HepG2 (cell line): ENCODE measurements around the gene ZBTB20. TPM values are rescaled to one million over a fixed set of nuclear protein-coding genes. Genes with fewer than 3 reads are reported as not detected.

ENCODE experiments used
- ATAC-seq: fragments of 200-7000 bp; cut with Tn5 transposase; 3 replicates; pipeline ENCODE4 v1.9.1; 2020; ENCODE audit warnings: mild to moderate bottlenecking, moderate library complexity
- BruUV-seq: library from RNA; stranded (reverse); fragments of 400-500 nt; replicated peaks from 2 replicates; lab custom pipeline; 2021; lab: Mats Ljungman, UMichigan
- CTCF ChIA-PET: fragments of 300-600 bp; formaldehyde crosslinking; extraction: SDS; loops from one replicate; lab custom pipeline; 2021; ENCODE audit warnings: low total read pairs, inconsistent platforms, low intra/inter-chr PET ratio; lab: Yijun Ruan, JAX
- POLR2A ChIA-PET: fragments of 350-600 bp; sonication (Branson Sonifier 250); formaldehyde crosslinking; loops from one replicate; lab custom pipeline; 2020; ENCODE audit warnings: antibody characterized with exemption, inconsistent platforms; lab: Yijun Ruan, JAX
- DNase-seq: peaks from one replicate; pipeline ENCODE4 v3.0.0-alpha.2; 2015; ENCODE audit warnings: low spot score
- FAIRE-seq: peaks from 3 replicates; lab custom pipeline; 2011; peaks lifted over from hg19 to GRCh38; lab: Jason Lieb, UNC
- H2AFZ ChIP-seq: one replicate; pipeline ENCODE4 v1.6.1; 2011; ENCODE audit warnings: low read length, inconsistent platforms
- H3K27ac ChIP-seq: fragments of 300-600 bp; 3 replicates; pipeline ENCODE4 v1.8.0; 2011; ENCODE audit warnings: mixed run types, mild to moderate bottlenecking, mixed read lengths, low read length, inconsistent platforms; ENCODE audit not compliant: insufficient read depth; ENCODE audit errors: extremely low read length
- H3K27me3 ChIP-seq, 2 experiments: fragments of 200-600 bp in 1 of 2; 2 replicates in 1 of 2; 3 replicates in 1 of 2; pipeline versions ENCODE4 v1.6.0 to v1.8.0; 2011; ENCODE audit warnings: low read length in 2 of 2, mild to moderate bottlenecking in 2 of 2, moderate library complexity in 2 of 2, inconsistent platforms in 1 of 2; ENCODE audit not compliant: insufficient read depth in 2 of 2, control insufficient read depth in 1 of 2
- H3K36me3 ChIP-seq, 2 experiments: fragments of 200-600 bp in 1 of 2; replicated peaks in 1 of 2; 2 replicates in 1 of 2; 3 replicates in 1 of 2; pipeline versions ENCODE4 v1.5.1 to v1.8.0; 2011; ENCODE audit warnings: low read length in 2 of 2, inconsistent platforms in 1 of 2; ENCODE audit not compliant: insufficient read depth in 2 of 2, control insufficient read depth in 1 of 2
- H3K4me1 ChIP-seq: 2 replicates; pipeline ENCODE4 v1.5.1; 2012; ENCODE audit warnings: low read length, inconsistent platforms; ENCODE audit not compliant: insufficient read depth
- H3K4me2 ChIP-seq: 2 replicates; pipeline ENCODE4 v1.6.0; 2011; ENCODE audit warnings: low read depth, low read length, inconsistent platforms
- H3K4me3 ChIP-seq, 3 experiments: fragments of 200-600 bp in 1 of 3; sonication (generic), shearing (Covaris generic) in 1 of 3; replicated peaks in 1 of 3; 2 replicates each; pipeline ENCODE4 v1.5.1; 2011 to 2016; ENCODE audit warnings: low read length in 3 of 3, inconsistent platforms in 2 of 3, low read depth in 2 of 3, mild to moderate bottlenecking in 2 of 3, control low read depth in 1 of 3, mixed read lengths in 1 of 3; ENCODE audit not compliant: insufficient read depth in 1 of 3
- H3K79me2 ChIP-seq: one replicate; pipeline ENCODE4 v1.6.1; 2011; ENCODE audit warnings: low read length, inconsistent platforms; ENCODE audit not compliant: insufficient read depth
- H3K9ac ChIP-seq: 2 replicates; pipeline ENCODE4 v1.6.0; 2011; ENCODE audit warnings: mild to moderate bottlenecking, low read depth, low read length, inconsistent platforms; ENCODE audit not compliant: insufficient read depth
- H3K9me3 ChIP-seq: 2 replicates; pipeline ENCODE4 v1.5.1; 2012; ENCODE audit warnings: mild to moderate bottlenecking, low read length
- H4K20me1 ChIP-seq: 2 replicates; pipeline ENCODE4 v1.6.0; 2011; ENCODE audit warnings: inconsistent platforms, mild to moderate bottlenecking, low read length, moderate library complexity; ENCODE audit not compliant: insufficient read depth
- CEBPB ChIP-seq: IDR thresholded peaks from 2 replicates; pipeline ENCODE4 v1.6.1; 2011; ENCODE audit warnings: low read depth, low read length, improper control_type of control experiment, borderline replicate concordance
- GLI4 ChIP-seq: sonication (generic); formaldehyde crosslinking; IDR thresholded peaks from 2 replicates; pipeline ENCODE4 v1.5.1; 2020; ENCODE audit warnings: missing genetic modification reagents, mild to moderate bottlenecking, moderate library complexity, borderline replicate concordance
- GLMP ChIP-seq: sonication (generic); formaldehyde crosslinking; IDR thresholded peaks from 2 replicates; pipeline ENCODE4 v1.9.0; 2021; ENCODE audit warnings: missing genetic modification reagents, mild to moderate bottlenecking, borderline replicate concordance
- NFAT5 ChIP-seq: sonication (generic); formaldehyde crosslinking; IDR thresholded peaks from 2 replicates; pipeline ENCODE4 v1.4.0; 2020; ENCODE audit warnings: missing genetic modification reagents
- SNAPC4 ChIP-seq: sonication (generic); formaldehyde crosslinking; IDR thresholded peaks from 2 replicates; pipeline ENCODE4 v1.4.0; 2020; ENCODE audit warnings: mild to moderate bottlenecking, missing genetic modification reagents
- TARDBP ChIP-seq: sonication (generic); formaldehyde crosslinking; IDR thresholded peaks from 2 replicates; pipeline ENCODE4 v1.8.0; 2022; ENCODE audit warnings: mild to moderate bottlenecking, missing genetic modification reagents
- ZNF10 ChIP-seq: sonication (generic); formaldehyde crosslinking; IDR thresholded peaks from 2 replicates; pipeline ENCODE4 v1.4.0; 2020; ENCODE audit warnings: mild to moderate bottlenecking, low read depth, missing genetic modification reagents, borderline replicate concordance
- ZNF121 ChIP-seq: sonication (generic); formaldehyde crosslinking; IDR thresholded peaks from 2 replicates; pipeline ENCODE4 v1.5.0; 2020; ENCODE audit warnings: mild to moderate bottlenecking, missing genetic modification reagents
- WGBS: methylation state at CpG from one replicate; pipeline ENCODE4 v1.1.6; 2017; ENCODE audit warnings: low lambda C conversion rate; 5-methylcytosine and 5-hydroxymethylcytosine counted together
- in situ Hi-C: cut with HindIII; loops from 2 replicates; pipeline ENCODE4 v1.10.0; 2017; ENCODE audit warnings: low pct_unique_long_range_greater_than_20kb; ENCODE audit not compliant: extremely low pct_ligation_motif_present
- intact Hi-C: fragments of 100-400 bp; cut with micrococcal nuclease; formaldehyde crosslinking; loops from one replicate; pipeline ENCODE4 v1.10.0; 2022; ENCODE audit not compliant: unreplicated experiment
- polyA plus RNA-seq, 8 experiments: library from polyadenylated mRNA; depleted of rRNA in 3 of 8; stranded (reverse) in 7 of 8; unstranded in 1 of 8; fragments of >200 nt; fragmentation: Illumina TruSeq in 4 of 8; extraction: Trizol in 4 of 8; gene quantifications; 2 replicates each; pipeline versions ENCODE4 v1.2.1 to v1.2.3, GENCODE V29; 2011 to 2016; ENCODE audit warnings: low read depth in 4 of 8, missing spikeins in 1 of 8, mixed read lengths in 1 of 8; ENCODE audit not compliant: insufficient read depth in 1 of 8
- total RNA-seq, 5 experiments: library from RNA; depleted of rRNA; stranded (reverse); fragments of >200 nt; fragmentation: Illumina TruSeq; extraction: Trizol; gene quantifications; 2 replicates each; pipeline ENCODE4 v1.2.3, GENCODE V29; 2016; ENCODE audit warnings: low read depth in 1 of 5
- TF ChIP-seq, protein P1 (sequence below): sonication (generic); formaldehyde crosslinking; conservative IDR thresholded peaks from 2 replicates; pipeline ENCODE4 v1.8.0; 2022; ENCODE audit warnings: missing genetic modification reagents

Gene ZBTB20
- total and polyA plus RNA-seq, 2 of the 13 experiments (the other 11 are each of a cell fraction or from before 2014, with no cell fraction given) = 1.9 to 8.8 TPM

GRCh38 chr3:115062412-115062956, 84.6 kb downstream of the ZBTB20 start (continued):
- TF ChIP-seq SNAPC4 = no peak
- no peak for TF ChIP-seq TARDBP (CRISPR knock-in tag)

DNA sequence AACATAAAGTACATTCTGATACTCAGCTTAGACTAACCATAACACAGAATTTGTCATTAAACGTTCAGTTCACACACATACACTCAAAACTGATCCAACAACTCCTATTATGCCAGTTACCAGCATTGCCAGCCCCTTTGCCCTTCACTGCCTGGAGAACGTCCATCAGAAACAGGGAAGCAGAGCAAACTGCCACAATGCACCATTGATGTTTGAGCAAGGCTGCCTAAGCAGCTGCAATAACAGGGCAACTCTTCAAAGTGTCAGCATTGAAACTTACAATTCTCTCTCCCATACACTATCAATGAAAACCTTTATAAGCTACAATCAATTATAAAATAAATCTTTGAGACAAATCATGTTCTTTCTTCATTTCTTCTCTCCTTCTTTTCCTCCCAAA, 85.1 kb downstream of the ZBTB20 start:
- CTCF ChIA-PET = no interaction called here
- H2AFZ ChIP-seq = no peak overlapping the region
- ATAC-seq = no peak
- TF ChIP-seq ZNF10 (CRISPR knock-in tag) (no peak), NFAT5 (CRISPR knock-in tag) (no peak), GLI4 (CRISPR knock-in tag) (no peak), CEBPB (no peak), GLMP (CRISPR knock-in tag) (no peak), ZNF121 (CRISPR knock-in tag) (no peak)
- TF ChIP-seq, protein P1, sequence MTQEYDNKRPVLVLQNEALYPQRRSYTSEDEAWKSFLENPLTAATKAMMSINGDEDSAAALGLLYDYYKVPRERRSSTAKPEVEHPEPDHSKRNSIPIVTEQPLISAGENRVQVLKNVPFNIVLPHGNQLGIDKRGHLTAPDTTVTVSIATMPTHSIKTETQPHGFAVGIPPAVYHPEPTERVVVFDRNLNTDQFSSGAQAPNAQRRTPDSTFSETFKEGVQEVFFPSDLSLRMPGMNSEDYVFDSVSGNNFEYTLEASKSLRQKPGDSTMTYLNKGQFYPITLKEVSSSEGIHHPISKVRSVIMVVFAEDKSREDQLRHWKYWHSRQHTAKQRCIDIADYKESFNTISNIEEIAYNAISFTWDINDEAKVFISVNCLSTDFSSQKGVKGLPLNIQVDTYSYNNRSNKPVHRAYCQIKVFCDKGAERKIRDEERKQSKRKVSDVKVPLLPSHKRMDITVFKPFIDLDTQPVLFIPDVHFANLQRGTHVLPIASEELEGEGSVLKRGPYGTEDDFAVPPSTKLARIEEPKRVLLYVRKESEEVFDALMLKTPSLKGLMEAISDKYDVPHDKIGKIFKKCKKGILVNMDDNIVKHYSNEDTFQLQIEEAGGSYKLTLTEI (CRISPR knock-in tag) = no peak

More for the DNA sequence above, 85.1 kb downstream of the ZBTB20 start:
- Histone ChIP-seq H3K9me3 (no peaks in the 10 kb centered on the region), H3K36me3 (no peaks in the 10 kb centered on the region), H3K27ac (no peak overlapping the region), H3K4me3 (no peak overlapping the region), H3K79me2 (no peaks in the 10 kb centered on the region), H3K9ac (no peak overlapping the region), H4K20me1 (no peaks in the 10 kb centered on the region), H3K27me3 (no peaks in the 10 kb centered on the region), H3K4me1 (no peaks in the 10 kb centered on the region), H3K4me2 (no peak overlapping the region)
- BruUV-seq = no TSS peak
- in situ Hi-C loops (no loop called here), intact Hi-C loops (no loop called here)
- WGBS = 42% methylated on average over 2 of the region's 2 CpGs
- FAIRE-seq = no peak
- POLR2A ChIA-PET = no interaction called here
- no peak for DNase-seq
